GM19395 (cell line): ENCODE results near the gene NLRC3.
"Not testable (repeated sequence)": the region's sequence is repeated elsewhere in the genome, so short reads cannot be mapped to it uniquely, and the experiment has no call there.

Source experiments
- ATAC-seq: cut with Tn5 transposase; IDR thresholded peaks from one replicate; pipeline ENCODE4 v1.9.1; 2021; ENCODE audit warnings: mild to moderate bottlenecking, moderate library complexity; ENCODE audit not compliant: unreplicated experiment

NLRC3 gene

GRCh38 chr16:3577302-3577752 is at the start of gene NLRC3:
Gene NLRC3, minus strand, starts transcription at chr16:3577403. Its CDS starts 12,367 bp downstream, at chr16:3565036.
- ATAC-seq: no peak

GRCh38 chr16:3625911-3626732 is 48.9 kb upstream of the NLRC3 start:
- ATAC-seq: peak; percentile 69

GRCh38 chr16:3625331-3625730 is 48.1 kb upstream of the NLRC3 start:
- no peak for ATAC-seq

GRCh38 chr16:3623642-3624041 is 46.4 kb upstream of the NLRC3 start:
- no peak for ATAC-seq

GRCh38 chr16:3618769-3619141 is 41.6 kb upstream of the NLRC3 start:
- ATAC-seq: no peak

- ATAC-seq: no peak
Measured at GRCh38 chr16:3612510-3613466, 35.6 kb upstream of the NLRC3 start.

- ATAC-seq: peak; percentile 76
Measured at GRCh38 chr16:3611146-3611975, 34.2 kb upstream of the NLRC3 start, which contains the start of gene SLX4. Gene SLX4, minus strand, starts transcription at chr16:3611606. Its CDS starts 2,642 bp downstream, at chr16:3608964.

GRCh38 chr16:3610698-3611145 is 33.5 kb upstream of the NLRC3 start:
- ATAC-seq: no peak

GRCh38 chr16:3609895-3610697 is 32.9 kb upstream of the NLRC3 start:
- no peak for ATAC-seq

- not testable (repeated sequence) for ATAC-seq
Measured at GRCh38 chr16:3608976-3609375, 31.8 kb upstream of the NLRC3 start.

GRCh38 chr16:3608069-3608468 is 30.9 kb upstream of the NLRC3 start:
- ATAC-seq: no peak

GRCh38 chr16:3607634-3608033 is 30.4 kb upstream of the NLRC3 start:
- no peak for ATAC-seq

GRCh38 chr16:3607161-3607560 is 30.0 kb upstream of the NLRC3 start:
- no peak for ATAC-seq

- no peak for ATAC-seq
Measured at GRCh38 chr16:3606441-3606840, 29.2 kb upstream of the NLRC3 start.

GRCh38 chr16:3602320-3602653 is 25.1 kb upstream of the NLRC3 start:
- no peak for ATAC-seq

- ATAC-seq: no peak
Measured at GRCh38 chr16:3601614-3602319, 24.6 kb upstream of the NLRC3 start.

GRCh38 chr16:3599922-3600321 is 22.7 kb upstream of the NLRC3 start:
- ATAC-seq: no peak

- no peak for ATAC-seq
Measured at GRCh38 chr16:3599121-3599520, 21.9 kb upstream of the NLRC3 start.

- ATAC-seq: no peak
Measured at GRCh38 chr16:3598236-3598635, 21.0 kb upstream of the NLRC3 start.
